Sigmoid colon (tissue), 7 donors: ENCODE data around the gene ARPC5. TPM values are rescaled to one million over a fixed set of nuclear protein-coding genes. Genes with fewer than 3 reads are reported as not detected.

Experiments used
- DNase-seq: peaks from one replicate; pipeline ENCODE4 v3.0.0-alpha.2; 2019
- H3K27ac ChIP-seq, 4 donors: fragments of 200-600 bp; sonication (generic); one replicate each; pipeline ENCODE4 v1.5.1; 2016 to 2019; ENCODE audit warnings: mild to moderate bottlenecking in 1 of 4
- H3K27me3 ChIP-seq, 3 donors: fragments of 200-600 bp; sonication (generic); one replicate each; pipeline ENCODE4 v1.5.1; 2019; ENCODE audit warnings: mild to moderate bottlenecking in 1 of 3
- H3K36me3 ChIP-seq, 4 donors: fragments of 200-600 bp; sonication (generic); one replicate each; pipeline ENCODE4 v1.5.1; 2016 to 2019
- H3K4me1 ChIP-seq, 4 donors: fragments of 200-600 bp; sonication (generic); one replicate each; pipeline ENCODE4 v1.5.1; 2017 to 2019
- H3K4me3 ChIP-seq, 4 donors: fragments of 200-600 bp; sonication (generic); one replicate each; pipeline ENCODE4 v1.5.1; 2017 to 2019; ENCODE audit warnings: mild to moderate bottlenecking in 2 of 4, moderate library complexity in 1 of 4
- H3K9me3 ChIP-seq, 4 donors: fragments of 200-600 bp in 3 of 4; sonication (generic) in 3 of 4; one replicate each; pipeline versions ENCODE4 v1.5.1 to v1.6.1; 2013 to 2019
- CTCF ChIP-seq, 4 experiments: fragments of 450-650 bp in 3 of 4; fragments of 200-600 bp in 1 of 4; IDR thresholded peaks; one replicate each; pipeline ENCODE4 v1.5.1; 2016 to 2019; ENCODE audit warnings: antibody characterized with exemption in 4 of 4, mild to moderate bottlenecking in 3 of 4, moderate library complexity in 2 of 4
- EP300 ChIP-seq, 4 donors: sonication (generic); formaldehyde crosslinking; IDR thresholded peaks; one replicate each; pipeline ENCODE4 v1.6.1; 2017; ENCODE audit warnings: antibody characterized with exemption in 4 of 4
- POLR2A ChIP-seq, 2 donors: fragments of 450-650 bp; IDR thresholded peaks; one replicate each; pipeline ENCODE4 v1.6.1; 2016; ENCODE audit warnings: antibody characterized with exemption in 2 of 2, mild to moderate bottlenecking in 2 of 2, moderate library complexity in 2 of 2
- POLR2AphosphoS5 ChIP-seq, 4 donors: sonication (generic); formaldehyde crosslinking; IDR thresholded peaks; one replicate each; pipeline ENCODE4 v1.6.1; 2017; ENCODE audit warnings: antibody characterized with exemption in 4 of 4
- WGBS, 2 donors: extraction: QIAGEN DNeasy Blood & Tissue Kit; methylation state at CpG; one replicate each; pipeline ENCODE4 v1.1.7; 2013; 5-methylcytosine and 5-hydroxymethylcytosine counted together
- intact Hi-C: fragments of 100-400 bp; cut with DNase I; formaldehyde crosslinking; loops from one replicate; pipeline ENCODE4 v1.15.1; 2023
- polyA plus RNA-seq, 3 donors: library from polyadenylated mRNA; stranded (reverse); fragments of 200-250 nt; gene quantifications; one replicate each; pipeline ENCODE4 v1.2.3, GENCODE V29; 2013
- total RNA-seq, 4 donors: library from RNA; depleted of rRNA; stranded (reverse); fragments of >200 nt; gene quantifications; one replicate each; pipeline ENCODE4 v1.1.0, GENCODE V29; 2016
- donor health status: healthy with polysubstance abuse.
- donor health status: Bipolar disorder and iron deficiency.
- donor health status: healthy.

The ARPC5 gene
- total and polyA plus RNA-seq, 7 donors: 57.3 to 278 (median 95.6) TPM

- no peaks in the 10 kb centered on the region for H3K9me3 ChIP-seq
- no peak overlapping the region for H3K4me3 ChIP-seq
- WGBS, 2 donors: 93 to 94% methylated on average over 2 of the region's 2 CpGs
- peaks cover 0 to 12% (median 5%) of the 10 kb centered on the region in 4 donors for H3K4me1 ChIP-seq
- intact Hi-C loops: no loop called here
- no peak for DNase-seq
- no peak overlapping the region for H3K27ac ChIP-seq
- TF ChIP-seq POLR2A (IDR thresholded peaks at IDR 0.05) (no peak), POLR2AphosphoS5 (IDR thresholded peaks at IDR 0.05) (no peak), EP300 (IDR thresholded peaks at IDR 0.05) (no peak)
- no peaks in the 10 kb centered on the region for H3K36me3 ChIP-seq
- H3K27me3 ChIP-seq: no peaks in the 10 kb centered on the region
These were observed 38.2 kb upstream of the ARPC5 start for GRCh38 chr1:183673605-183674323.

- Histone ChIP-seq H3K27me3 (no peaks in the 10 kb centered on the region), H3K36me3 (no peaks in the 10 kb centered on the region), H3K27ac (no peak overlapping the region), H3K9me3 (no peaks in the 10 kb centered on the region), H3K4me1 (peaks cover 0 to 12% (median 5%) of the 10 kb centered on the region in 4 donors), H3K4me3 (no peak overlapping the region)
- intact Hi-C loops: no loop called here
- 89 to 96% methylated on average over 1 of the region's 1 CpG for WGBS, 2 donors
- no peak for DNase-seq
- TF ChIP-seq CTCF (IDR thresholded peaks at IDR 0.05) (no peak), EP300 (IDR thresholded peaks at IDR 0.05) (no peak), POLR2AphosphoS5 (IDR thresholded peaks at IDR 0.05) (no peak), POLR2A (IDR thresholded peaks at IDR 0.05) (no peak)
These were observed 34.6 kb upstream of the ARPC5 start for GRCh38 chr1:183670169-183670568.

- TF ChIP-seq POLR2AphosphoS5 (IDR thresholded peaks at IDR 0.05) (no peak), POLR2A (IDR thresholded peaks at IDR 0.05) (no peak), EP300 (IDR thresholded peaks at IDR 0.05) (no peak), CTCF (IDR thresholded peaks at IDR 0.05) (no peak)
- no peak for DNase-seq
- H3K27ac ChIP-seq: no peak overlapping the region
- no peaks in the 10 kb centered on the region for H3K27me3 ChIP-seq
- 93 to 95% methylated on average over 3 of the region's 3 CpGs for WGBS, 2 donors
- peaks cover 0 to 26% (median 12%) of the 10 kb centered on the region in 4 donors for H3K4me1 ChIP-seq
- H3K4me3 ChIP-seq: no peak overlapping the region
- H3K9me3 ChIP-seq: no peaks in the 10 kb centered on the region
- H3K36me3 ChIP-seq: no peaks in the 10 kb centered on the region
- intact Hi-C loops: loop anchor here (10.0 kb wide), 1 partner anchor 1038 kb away; no protein-coding TSS in a partner anchor
These were observed 20.8 kb upstream of the ARPC5 start for GRCh38 chr1:183656355-183656754.

- H3K27me3 ChIP-seq: no peaks in the 10 kb centered on the region
- intact Hi-C loops: loop anchor here (1.0 to 10.0 kb wide), 2 partner anchors 261 to 1039 kb away; no protein-coding TSS in a partner anchor
- H3K27ac ChIP-seq: no peak overlapping the region
- WGBS, 2 donors: 8 to 11% methylated on average over 4 of the region's 4 CpGs
- DNase-seq: peak; percentile 91
- no peaks in the 10 kb centered on the region for H3K9me3 ChIP-seq
- no peak overlapping the region for H3K4me3 ChIP-seq
- peak; percentile 76 to 90 (median 84) for TF ChIP-seq CTCF (IDR thresholded peaks at IDR 0.05)
- TF ChIP-seq EP300 (IDR thresholded peaks at IDR 0.05): no peak
- TF ChIP-seq POLR2AphosphoS5 (IDR thresholded peaks at IDR 0.05): no peak
- H3K4me1 ChIP-seq: peaks cover 0 to 26% (median 12%) of the 10 kb centered on the region in 4 donors
- H3K36me3 ChIP-seq: no peaks in the 10 kb centered on the region
These were observed 20.0 kb upstream of the ARPC5 start for GRCh38 chr1:183655562-183656075.

- no peak overlapping the region for H3K27ac ChIP-seq
- H3K27me3 ChIP-seq: no peaks in the 10 kb centered on the region
- H3K4me1 ChIP-seq: peaks cover 0 to 26% (median 12%) of the 10 kb centered on the region in 4 donors
- no peak overlapping the region for H3K4me3 ChIP-seq
- intact Hi-C loops: loop anchor here (1.0 to 10.0 kb wide), 2 partner anchors 262 to 1040 kb away; no protein-coding TSS in a partner anchor
- H3K36me3 ChIP-seq: no peaks in the 10 kb centered on the region
- no peak for DNase-seq
- TF ChIP-seq EP300 (IDR thresholded peaks at IDR 0.05): no peak
- TF ChIP-seq POLR2A (IDR thresholded peaks at IDR 0.05): no peak
- TF ChIP-seq CTCF (IDR thresholded peaks at IDR 0.05): no peak
- no peak for TF ChIP-seq POLR2AphosphoS5 (IDR thresholded peaks at IDR 0.05)
- H3K9me3 ChIP-seq: no peaks in the 10 kb centered on the region
These were observed 19.1 kb upstream of the ARPC5 start for GRCh38 chr1:183654706-183655105.
